Peyer's patch (tissue), 4 donors: ENCODE data around the gene EHD2. TPM values are rescaled to one million over a fixed set of nuclear protein-coding genes. Genes with fewer than 3 reads are reported as not detected.

Experiments
- DNase-seq, 3 donors: peaks; one replicate each; pipeline ENCODE4 v3.0.0-alpha.2; 2017 to 2019
- H3K27ac ChIP-seq, 4 donors: fragments of 200-600 bp; sonication (generic); one replicate each; pipeline ENCODE4 v1.5.1; 2016 to 2019
- H3K27me3 ChIP-seq, 2 donors: fragments of 200-600 bp; sonication (generic); one replicate each; pipeline ENCODE4 v1.5.1; 2019
- H3K36me3 ChIP-seq, 3 donors: fragments of 200-600 bp; sonication (generic); one replicate each; pipeline ENCODE4 v1.5.1; 2016 to 2019
- H3K4me1 ChIP-seq, 4 donors: fragments of 200-600 bp; sonication (generic); one replicate each; pipeline ENCODE4 v1.5.1; 2016 to 2019
- H3K4me3 ChIP-seq, 4 donors: fragments of 200-600 bp; sonication (generic); 1 replicate in 3 of 4; 2 replicates in 1 of 4; pipeline ENCODE4 v1.5.1; 2016 to 2019; ENCODE audit warnings: mild to moderate bottlenecking in 1 of 4
- H3K9me3 ChIP-seq, 4 donors: fragments of 200-600 bp; sonication (generic); one replicate each; pipeline ENCODE4 v1.5.1; 2016 to 2019; ENCODE audit warnings: mild to moderate bottlenecking in 1 of 4
- CTCF ChIP-seq, 6 experiments: fragments of 450-650 bp in 4 of 6; fragments of 200-600 bp in 2 of 6; sonication (generic) in 1 of 6; IDR thresholded peaks; one replicate each; pipeline ENCODE4 v1.5.1; 2017 to 2019; ENCODE audit warnings: antibody characterized with exemption in 6 of 6, mild to moderate bottlenecking in 3 of 6, moderate library complexity in 1 of 6
- POLR2A ChIP-seq, 2 donors: fragments of 450-650 bp; IDR thresholded peaks; one replicate each; pipeline ENCODE4 v1.5.1; 2017; ENCODE audit warnings: antibody characterized with exemption in 2 of 2, mild to moderate bottlenecking in 2 of 2, moderate library complexity in 2 of 2
- total RNA-seq, 4 donors: library from RNA; depleted of rRNA; stranded (reverse); fragments of >200 nt; gene quantifications; one replicate each; pipeline ENCODE4 v1.1.0, GENCODE V29; 2016

Gene EHD2
- total RNA-seq, 4 donors from 2014 or later: 11.2 to 117 (median 23.0) TPM

- H3K36me3 ChIP-seq: peaks cover 0 to 36% (median 0%) of the 10 kb centered on the region in 3 donors
- H3K4me1 ChIP-seq: no peaks in the 10 kb centered on the region
- H3K9me3 ChIP-seq: no peaks in the 10 kb centered on the region
- H3K27ac ChIP-seq: no peak overlapping the region
- no peak overlapping the region for H3K4me3 ChIP-seq
- no peaks in the 10 kb centered on the region for H3K27me3 ChIP-seq
- TF ChIP-seq POLR2A (IDR thresholded peaks at IDR 0.05) (no peak), CTCF (IDR thresholded peaks at IDR 0.05) (no peak)
- DNase-seq: no peak
Observed at GRCh38 chr19:47682939-47683338, 30.3 kb upstream of the EHD2 start.

GRCh38 chr19:47686679-47687450 lies 26.4 kb upstream of the EHD2 start:
- Histone ChIP-seq H3K36me3 (peaks cover 0 to 22% (median 0%) of the 10 kb centered on the region in 3 donors), H3K27me3 (no peaks in the 10 kb centered on the region), H3K27ac (no peak overlapping the region), H3K4me1 (no peaks in the 10 kb centered on the region), H3K9me3 (no peaks in the 10 kb centered on the region), H3K4me3 (no peak overlapping the region)
- no peak for TF ChIP-seq POLR2A (IDR thresholded peaks at IDR 0.05)
- TF ChIP-seq CTCF (IDR thresholded peaks at IDR 0.05): no peak
- DNase-seq: no peak

- DNase-seq: no peak
- Histone ChIP-seq H3K27ac (no peak overlapping the region), H3K4me3 (no peak overlapping the region), H3K9me3 (no peaks in the 10 kb centered on the region), H3K36me3 (peaks cover 0 to 23% (median 0%) of the 10 kb centered on the region in 3 donors), H3K4me1 (no peaks in the 10 kb centered on the region), H3K27me3 (no peaks in the 10 kb centered on the region)
- TF ChIP-seq CTCF (IDR thresholded peaks at IDR 0.05) (no peak), POLR2A (IDR thresholded peaks at IDR 0.05) (no peak)
Observed at GRCh38 chr19:47687906-47688305, 25.3 kb upstream of the EHD2 start.

GRCh38 chr19:47691090-47691489 lies 22.1 kb upstream of the EHD2 start:
- H3K36me3 ChIP-seq: peaks cover 0 to 23% (median 0%) of the 10 kb centered on the region in 3 donors
- H3K4me3 ChIP-seq: no peak overlapping the region
- no peak for DNase-seq
- no peak overlapping the region for H3K27ac ChIP-seq
- no peaks in the 10 kb centered on the region for H3K4me1 ChIP-seq
- no peaks in the 10 kb centered on the region for H3K9me3 ChIP-seq
- TF ChIP-seq POLR2A (IDR thresholded peaks at IDR 0.05) (no peak), CTCF (IDR thresholded peaks at IDR 0.05) (no peak)
- no peaks in the 10 kb centered on the region for H3K27me3 ChIP-seq

- Histone ChIP-seq H3K36me3 (peaks cover 0 to 23% (median 0%) of the 10 kb centered on the region in 3 donors), H3K27me3 (no peaks in the 10 kb centered on the region), H3K4me1 (no peaks in the 10 kb centered on the region), H3K4me3 (no peak overlapping the region), H3K9me3 (no peaks in the 10 kb centered on the region), H3K27ac (no peak overlapping the region)
- no peak for TF ChIP-seq CTCF (IDR thresholded peaks at IDR 0.05)
- DNase-seq: no peak
Observed at GRCh38 chr19:47691782-47692181, 21.4 kb upstream of the EHD2 start.
